Suprapubic skin (tissue), 4 donors: ENCODE data around the gene DCAF10.

ENCODE experiments used
- CTCF ChIP-seq, 2 donors: fragments of 200-600 bp in 1 of 2; fragments of 450-650 bp in 1 of 2; sonication (generic) in 1 of 2; IDR thresholded peaks; one replicate each; pipeline ENCODE4 v1.5.1; 2016 to 2019; ENCODE audit warnings: antibody characterized with exemption in 2 of 2, mild to moderate bottlenecking in 1 of 2, moderate library complexity in 1 of 2
- POLR2A ChIP-seq, 2 donors: fragments of 450-650 bp; IDR thresholded peaks; one replicate each; pipeline ENCODE4 v1.6.1; 2017; ENCODE audit warnings: antibody characterized with exemption in 2 of 2, mild to moderate bottlenecking in 2 of 2, moderate library complexity in 2 of 2
- POLR2AphosphoS5 ChIP-seq, 3 donors: sonication (generic); formaldehyde crosslinking; IDR thresholded peaks; one replicate each; pipeline ENCODE4 v1.6.1; 2017; ENCODE audit warnings: antibody characterized with exemption in 3 of 3

DNA sequence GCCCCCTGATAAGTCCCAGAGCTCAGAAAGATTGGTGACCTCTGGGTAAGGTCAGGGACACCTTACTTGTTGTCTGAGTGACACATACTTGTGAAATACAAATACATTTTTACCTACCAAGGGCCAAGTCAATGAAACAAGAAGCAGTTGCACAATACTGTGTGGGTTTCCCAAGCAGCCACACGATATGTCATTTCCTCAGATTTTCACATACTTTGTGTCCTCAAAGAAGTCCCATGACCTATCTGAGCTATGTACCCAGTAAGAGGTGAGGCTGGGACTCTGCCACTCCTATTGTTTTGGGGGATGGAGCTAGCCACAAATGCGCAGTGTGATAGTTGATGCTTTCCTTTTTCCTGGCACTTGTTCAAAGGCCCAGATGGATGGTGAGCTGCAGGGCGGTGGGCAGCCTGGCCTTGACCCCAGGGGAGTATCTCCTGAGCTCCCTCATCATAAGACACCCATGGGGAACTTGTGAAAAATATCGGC, 108.1 kb downstream of the DCAF10 start:
- TF ChIP-seq CTCF (IDR thresholded peaks at IDR 0.05) = no peak
- TF ChIP-seq POLR2AphosphoS5 (IDR thresholded peaks at IDR 0.05) = no peak
- no peak for TF ChIP-seq POLR2A (IDR thresholded peaks at IDR 0.05)
